ENCODE data around the gene IKZF3.
"Not testable (repeated sequence)": the region's sequence is repeated elsewhere in the genome, so short reads cannot be mapped to it uniquely, and the experiment has no call there.

The IKZF3 gene

DNA sequence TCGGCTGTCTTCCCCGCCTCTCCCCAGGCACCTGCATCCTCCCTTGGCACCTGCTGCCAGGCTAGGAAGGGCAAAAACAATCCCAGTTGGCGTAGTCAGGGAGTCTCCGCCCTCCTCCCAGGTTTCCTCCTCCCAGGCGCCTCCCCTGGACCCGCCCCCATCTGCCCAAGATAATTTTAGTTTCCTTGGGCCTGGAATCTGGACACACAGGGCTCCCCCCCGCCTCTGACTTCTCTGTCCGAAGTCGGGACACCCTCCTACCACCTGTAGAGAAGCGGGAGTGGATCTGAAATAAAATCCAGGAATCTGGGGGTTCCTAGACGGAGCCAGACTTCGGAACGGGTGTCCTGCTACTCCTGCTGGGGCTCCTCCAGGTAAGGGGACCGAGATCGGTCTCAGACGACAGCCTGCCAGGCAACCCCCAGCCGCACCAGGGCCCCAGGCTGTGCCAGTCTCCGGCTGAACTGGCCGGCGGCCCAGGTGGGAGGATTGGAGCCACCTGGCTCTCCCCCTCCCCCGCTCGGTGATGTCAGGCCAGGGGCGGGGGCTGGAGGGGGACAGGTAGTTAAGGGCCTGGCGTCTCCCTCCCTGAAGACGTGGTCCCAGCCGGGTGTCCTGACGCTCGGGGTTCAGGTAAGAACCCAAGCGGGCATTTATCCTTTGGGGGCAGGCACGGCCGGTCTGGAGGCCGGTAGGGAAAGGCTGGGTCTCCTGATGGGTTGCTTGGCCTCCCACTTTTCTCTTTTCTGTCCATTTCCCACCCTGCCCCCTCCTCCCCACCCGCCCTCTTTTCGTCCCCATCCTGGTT lies 126.1 kb downstream of the IKZF3 start, which contains the start of gene GRB7:
Gene GRB7 (plus strand): TSS at position 179 of the 808 bp plus-strand sequence. CDS start 4,364 bp downstream, outside the sequence.
- DNase-seq: peak; percentile 46

DNA sequence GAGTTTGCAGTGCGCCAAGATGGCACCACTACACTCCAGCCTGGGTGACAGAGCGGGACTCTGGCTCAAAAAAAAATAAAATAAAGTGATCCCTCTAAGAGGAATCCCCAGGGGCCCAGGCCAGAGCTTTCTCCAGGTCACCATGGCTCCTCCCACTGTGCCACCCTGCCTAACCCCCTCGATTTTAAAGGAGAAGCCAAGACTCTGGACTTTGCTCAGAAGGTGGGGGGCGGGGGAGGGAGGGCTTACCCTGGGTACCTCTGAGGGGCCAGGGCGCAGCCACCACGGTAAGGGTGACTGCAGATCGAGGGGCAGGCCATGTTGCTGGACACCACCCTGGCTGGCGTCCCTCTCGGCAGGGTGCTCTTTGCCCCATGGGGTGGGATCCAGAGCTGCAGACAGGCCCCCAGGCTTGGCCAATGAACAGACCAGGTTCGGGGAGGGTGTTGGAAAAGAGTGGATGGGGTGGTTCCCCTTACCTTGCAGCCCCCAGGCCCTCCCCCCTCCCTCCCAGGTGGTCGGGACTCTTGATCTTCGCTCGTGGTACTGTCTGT lies 126.8 kb downstream of the IKZF3 start:
- DNase-seq: no peak

DNA sequence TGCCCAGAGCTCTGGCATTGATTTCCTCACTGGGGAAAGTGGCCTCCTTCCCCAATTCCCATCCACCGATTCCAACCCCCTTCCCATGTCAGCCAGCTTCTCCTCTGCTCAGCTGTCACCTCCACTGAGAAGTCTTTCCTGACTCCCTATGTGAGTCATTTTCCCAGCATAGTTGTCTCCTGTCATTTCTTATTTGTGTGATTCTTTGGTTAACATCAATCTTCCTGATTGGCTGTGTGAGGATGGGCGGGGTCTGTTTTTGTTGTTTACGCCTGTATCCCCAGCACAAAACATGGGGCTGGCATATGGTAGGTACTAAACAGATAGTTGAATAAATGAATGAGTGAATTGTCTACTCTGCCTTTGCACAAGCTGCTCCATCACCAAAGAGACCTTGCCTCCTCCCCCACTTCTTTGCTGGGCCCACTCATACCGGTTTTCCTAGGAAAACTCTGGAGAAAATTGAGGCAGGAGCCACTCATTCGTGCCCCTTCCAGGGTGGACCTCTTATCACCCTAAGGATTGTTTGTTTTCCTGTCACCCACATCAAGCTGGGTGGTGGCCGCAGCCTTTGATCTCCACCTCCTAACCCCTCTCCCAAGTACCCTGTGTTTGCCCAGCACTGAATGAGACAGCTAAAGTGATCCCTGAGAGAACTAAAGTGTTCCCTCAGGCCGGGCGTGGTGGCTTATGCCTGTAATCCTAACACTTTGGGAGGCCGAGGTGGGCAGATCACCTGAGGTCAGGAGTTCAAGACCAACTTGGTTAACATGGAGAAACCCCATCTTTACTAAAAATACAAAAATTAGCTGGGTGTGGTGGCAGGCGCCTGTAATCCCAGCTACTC lies 127.6 kb downstream of the IKZF3 start:
- DNase-seq: no peak

DNA sequence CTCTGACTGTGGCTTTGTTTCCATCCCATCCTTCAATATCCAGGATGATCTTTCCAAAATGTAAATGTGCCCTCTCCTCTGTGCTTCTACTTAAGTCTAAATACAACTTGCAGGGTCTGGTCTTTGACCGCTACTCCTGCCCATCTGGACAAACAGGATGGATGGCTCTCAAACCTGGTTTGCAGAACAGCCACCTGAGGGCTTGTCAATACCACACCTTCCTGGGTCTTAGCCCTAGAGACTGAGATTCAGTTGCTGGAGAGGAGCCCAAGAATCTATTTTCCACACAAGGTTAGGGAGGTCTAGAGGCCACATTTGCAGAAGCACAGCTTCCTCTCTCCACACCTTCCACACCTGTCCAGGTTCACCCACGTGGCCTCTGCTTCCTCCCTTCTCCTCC lies 128.2 kb downstream of the IKZF3 start:
- DNase-seq: no peak

DNA sequence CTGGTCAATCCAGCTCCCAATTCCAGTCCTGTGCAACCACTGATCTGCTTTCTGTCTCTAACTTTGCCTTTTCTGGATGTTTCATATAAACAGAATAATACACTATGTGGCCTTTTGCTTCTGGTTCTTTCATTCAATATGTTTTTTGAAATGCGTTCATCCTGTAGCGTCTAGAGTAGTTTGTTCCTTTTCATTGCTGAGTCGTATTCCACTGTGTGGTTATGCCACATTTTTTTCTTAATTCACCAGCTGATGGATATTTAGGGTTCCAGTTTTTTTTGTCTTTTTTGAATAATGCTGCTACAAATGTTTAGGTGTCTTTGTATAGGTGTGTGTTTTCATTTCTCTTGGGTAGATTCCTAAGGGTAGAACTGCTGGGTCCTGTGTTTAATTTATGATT lies 131.5 kb downstream of the IKZF3 start:
- no peak for DNase-seq

DNA sequence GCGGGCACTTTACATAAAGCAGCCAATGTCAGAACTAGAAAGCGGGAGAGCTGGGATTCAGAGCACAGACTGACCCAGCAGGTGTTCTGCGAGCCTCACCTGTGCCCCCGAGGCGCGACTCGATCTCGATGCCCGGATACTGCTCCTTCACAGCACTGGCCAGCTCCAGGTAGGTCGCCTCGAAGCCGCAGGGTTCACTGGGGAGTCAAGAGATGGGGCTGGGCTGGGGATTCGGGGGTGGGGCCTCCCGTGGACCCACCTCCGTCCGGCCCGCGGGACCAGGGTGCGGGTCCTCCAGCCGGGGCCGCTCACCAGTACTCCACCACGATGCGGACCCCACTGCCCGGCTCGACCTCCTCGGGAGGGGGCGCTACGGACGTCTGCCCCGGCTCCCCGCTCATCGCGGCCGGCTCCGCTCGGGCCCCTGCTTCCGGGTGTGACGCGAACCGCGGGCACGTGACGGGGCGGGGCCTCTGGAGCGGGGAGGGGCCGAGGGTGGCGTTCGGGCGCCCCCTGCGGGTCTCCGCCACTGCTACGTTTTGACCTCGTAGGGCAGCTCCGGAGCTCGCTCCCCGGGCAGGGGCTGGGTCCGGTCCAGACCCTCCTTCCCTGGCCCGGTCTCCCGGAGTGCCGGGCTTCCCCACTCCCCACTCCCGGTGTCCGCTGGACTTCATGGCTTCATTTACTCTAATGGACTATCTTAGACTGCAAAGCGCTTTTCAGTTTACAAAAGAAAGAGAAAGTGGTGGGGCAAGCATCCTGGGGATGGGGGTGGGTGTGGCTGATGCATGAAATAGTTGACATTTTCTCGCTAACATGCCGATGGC lies 133.8 kb downstream of the IKZF3 start, which contains the start of gene MIEN1:
Gene MIEN1 (minus strand): TSS at position 438 of the 827 bp plus-strand sequence. CDS start 37 bp downstream, at position 401.
- peak; percentile 56 for DNase-seq

DNA sequence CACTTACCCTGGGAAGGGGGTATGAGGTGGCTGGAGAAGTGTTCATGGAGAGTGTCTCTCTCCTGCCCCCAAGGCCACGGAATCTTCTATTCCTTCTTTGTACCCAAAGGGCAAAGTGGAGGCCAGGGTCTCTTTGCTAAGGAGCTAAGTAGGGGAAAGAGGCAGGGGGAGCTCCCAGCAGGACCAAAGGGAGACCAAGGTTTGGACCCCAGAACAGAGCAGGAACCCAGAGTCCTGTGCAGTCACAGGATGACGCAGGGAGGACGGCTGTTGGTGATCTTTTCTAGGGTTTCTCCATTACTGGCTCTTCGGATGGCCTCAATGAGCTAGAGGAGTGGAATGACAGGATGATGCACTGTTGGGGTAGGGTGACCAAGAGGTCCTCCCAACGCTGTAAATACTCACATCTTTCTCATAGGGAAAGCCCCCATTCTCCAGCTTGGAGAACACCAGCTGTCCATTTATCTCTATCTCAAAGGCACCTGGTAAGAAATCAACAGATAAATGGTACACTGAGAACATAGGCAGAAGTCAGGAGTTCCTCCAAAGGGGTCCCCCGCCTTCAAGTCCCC lies 134.7 kb downstream of the IKZF3 start:
- no peak for DNase-seq

DNA sequence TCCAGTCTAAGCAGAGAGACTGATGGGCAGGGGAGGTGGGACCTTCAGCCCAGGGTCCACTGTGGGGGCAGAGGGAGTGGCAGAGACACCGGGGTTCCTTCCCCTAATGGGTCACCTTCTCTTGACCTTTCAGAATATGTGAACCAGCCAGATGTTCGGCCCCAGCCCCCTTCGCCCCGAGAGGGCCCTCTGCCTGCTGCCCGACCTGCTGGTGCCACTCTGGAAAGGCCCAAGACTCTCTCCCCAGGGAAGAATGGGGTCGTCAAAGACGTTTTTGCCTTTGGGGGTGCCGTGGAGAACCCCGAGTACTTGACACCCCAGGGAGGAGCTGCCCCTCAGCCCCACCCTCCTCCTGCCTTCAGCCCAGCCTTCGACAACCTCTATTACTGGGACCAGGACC lies 136.6 kb downstream of the IKZF3 start:
- no peak for DNase-seq

DNA sequence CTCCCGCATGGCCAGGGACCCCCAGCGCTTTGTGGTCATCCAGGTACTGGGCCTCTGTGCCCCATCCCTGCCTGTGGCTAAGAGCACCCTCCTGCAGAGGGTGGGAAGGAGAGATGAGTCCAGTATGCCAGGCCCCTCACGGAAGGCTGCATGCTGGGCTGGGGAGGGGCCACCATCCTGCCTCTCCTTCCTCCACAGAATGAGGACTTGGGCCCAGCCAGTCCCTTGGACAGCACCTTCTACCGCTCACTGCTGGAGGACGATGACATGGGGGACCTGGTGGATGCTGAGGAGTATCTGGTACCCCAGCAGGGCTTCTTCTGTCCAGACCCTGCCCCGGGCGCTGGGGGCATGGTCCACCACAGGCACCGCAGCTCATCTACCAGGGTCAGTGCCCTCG lies 137.5 kb downstream of the IKZF3 start:
- no peak for DNase-seq

DNA sequence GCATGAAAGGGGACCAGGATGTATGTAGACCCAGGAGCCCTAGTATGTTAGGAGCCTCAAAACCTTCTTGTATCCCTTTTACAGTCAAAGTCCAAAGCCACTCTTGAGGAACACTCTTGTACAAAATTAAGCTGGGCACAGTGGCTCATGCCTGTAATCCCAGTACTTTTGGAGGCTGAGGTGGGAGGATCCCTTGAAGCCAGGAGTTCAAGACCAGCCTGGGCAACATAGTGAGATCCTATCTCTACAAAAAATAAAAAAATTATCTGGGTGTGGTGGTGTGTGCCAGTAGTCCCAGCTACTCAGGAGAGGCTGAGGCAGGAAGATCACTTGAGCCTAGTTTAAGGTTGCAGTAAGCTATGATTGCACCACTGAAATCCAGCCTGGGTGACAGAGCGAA lies 138.2 kb downstream of the IKZF3 start:
- DNase-seq: not testable (repeated sequence)

DNA sequence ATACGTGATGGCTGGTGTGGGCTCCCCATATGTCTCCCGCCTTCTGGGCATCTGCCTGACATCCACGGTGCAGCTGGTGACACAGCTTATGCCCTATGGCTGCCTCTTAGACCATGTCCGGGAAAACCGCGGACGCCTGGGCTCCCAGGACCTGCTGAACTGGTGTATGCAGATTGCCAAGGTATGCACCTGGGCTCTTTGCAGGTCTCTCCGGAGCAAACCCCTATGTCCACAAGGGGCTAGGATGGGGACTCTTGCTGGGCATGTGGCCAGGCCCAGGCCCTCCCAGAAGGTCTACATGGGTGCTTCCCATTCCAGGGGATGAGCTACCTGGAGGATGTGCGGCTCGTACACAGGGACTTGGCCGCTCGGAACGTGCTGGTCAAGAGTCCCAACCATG lies 139.4 kb downstream of the IKZF3 start:
- DNase-seq: no peak

DNA sequence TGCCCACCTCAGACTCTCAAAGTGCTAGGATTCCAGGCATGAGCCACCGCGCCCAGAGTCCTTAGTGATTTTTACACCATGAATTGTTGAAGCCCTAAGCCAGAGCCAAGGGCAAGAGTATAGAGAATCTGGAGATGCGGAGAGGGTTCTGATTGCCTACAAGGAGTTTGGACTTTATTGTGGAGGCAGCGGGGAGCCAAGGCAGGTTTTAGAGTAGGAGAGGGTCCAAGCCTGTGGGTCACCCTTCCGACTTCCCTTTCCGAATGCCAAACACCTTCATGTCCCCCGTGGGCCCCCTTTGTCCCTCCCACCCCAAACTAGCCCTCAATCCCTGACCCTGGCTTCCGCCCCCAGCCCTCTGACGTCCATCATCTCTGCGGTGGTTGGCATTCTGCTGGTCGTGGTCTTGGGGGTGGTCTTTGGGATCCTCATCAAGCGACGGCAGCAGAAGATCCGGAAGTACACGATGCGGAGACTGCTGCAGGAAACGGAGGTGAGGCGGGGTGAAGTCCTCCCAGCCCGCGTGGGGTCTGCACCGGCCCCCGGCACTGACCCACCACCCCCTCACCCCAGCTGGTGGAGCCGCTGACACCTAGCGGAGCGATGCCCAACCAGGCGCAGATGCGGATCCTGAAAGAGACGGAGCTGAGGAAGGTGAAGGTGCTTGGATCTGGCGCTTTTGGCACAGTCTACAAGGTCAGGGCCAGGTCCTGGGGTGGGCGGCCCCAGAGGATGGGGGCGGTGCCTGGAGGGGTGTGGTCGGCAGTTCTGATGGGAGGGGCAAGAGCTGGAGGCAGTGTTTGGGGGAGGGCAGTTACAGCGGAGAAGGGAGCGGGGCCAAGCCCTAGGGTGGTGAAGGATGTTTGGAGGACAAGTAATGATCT lies 140.9 kb downstream of the IKZF3 start:
- no peak for DNase-seq

DNA sequence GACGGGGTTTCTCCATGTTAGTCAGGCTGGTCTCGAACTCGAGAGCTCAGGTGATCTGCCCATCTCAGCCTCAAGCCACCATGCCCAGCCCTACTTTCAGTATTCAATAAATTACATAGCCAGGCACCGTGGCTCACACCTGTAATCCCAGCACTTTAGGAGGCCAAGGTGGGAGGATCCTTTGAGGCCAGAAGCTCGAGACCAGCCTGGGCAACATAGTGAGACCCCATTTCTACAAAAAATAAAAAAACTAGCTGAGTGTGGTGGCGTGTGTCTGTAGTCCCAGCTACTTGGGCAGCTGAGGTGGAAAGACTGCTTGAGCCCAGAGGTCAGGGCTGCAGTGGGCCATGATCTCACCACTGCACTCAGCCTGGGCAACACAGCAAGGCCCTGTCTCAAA lies 142.0 kb downstream of the IKZF3 start:
- no peak for DNase-seq

DNA sequence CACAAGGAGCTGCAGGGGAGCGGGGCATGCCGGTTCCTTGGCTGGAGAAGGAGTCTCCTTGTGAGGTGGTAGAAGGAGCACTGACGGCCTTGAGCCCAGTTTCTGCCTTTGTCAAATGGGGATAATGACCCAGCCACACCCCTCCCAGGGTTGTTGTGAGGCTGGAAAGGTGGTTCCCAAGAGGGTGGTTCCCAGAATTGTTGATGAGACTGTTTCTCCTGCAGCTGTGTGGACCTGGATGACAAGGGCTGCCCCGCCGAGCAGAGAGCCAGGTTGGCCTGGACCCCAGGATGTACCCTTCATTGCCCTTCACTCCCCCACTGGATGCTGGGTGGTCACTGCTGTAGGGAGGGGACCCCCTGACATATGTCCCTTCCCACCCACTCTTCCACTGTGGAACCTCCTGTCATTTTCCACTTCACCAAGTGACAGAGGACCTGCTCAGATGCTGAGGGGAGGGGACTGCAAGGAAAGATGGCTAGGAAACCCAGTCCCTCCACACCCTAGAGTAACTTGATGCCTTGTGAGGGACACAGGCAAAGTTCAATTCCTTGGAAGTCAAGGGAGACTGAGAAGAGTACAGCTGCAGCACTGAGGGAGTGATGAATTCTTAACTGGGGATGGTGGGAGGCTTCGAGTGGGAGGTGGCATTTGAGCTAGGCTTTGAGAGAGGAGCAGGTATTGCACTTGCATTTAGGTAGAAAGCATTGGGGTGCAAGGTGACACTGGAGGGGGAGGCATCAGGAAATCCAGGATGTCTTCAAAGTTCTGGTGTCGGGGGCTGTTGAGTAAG lies 144.4 kb downstream of the IKZF3 start:
- no peak for DNase-seq

DNA sequence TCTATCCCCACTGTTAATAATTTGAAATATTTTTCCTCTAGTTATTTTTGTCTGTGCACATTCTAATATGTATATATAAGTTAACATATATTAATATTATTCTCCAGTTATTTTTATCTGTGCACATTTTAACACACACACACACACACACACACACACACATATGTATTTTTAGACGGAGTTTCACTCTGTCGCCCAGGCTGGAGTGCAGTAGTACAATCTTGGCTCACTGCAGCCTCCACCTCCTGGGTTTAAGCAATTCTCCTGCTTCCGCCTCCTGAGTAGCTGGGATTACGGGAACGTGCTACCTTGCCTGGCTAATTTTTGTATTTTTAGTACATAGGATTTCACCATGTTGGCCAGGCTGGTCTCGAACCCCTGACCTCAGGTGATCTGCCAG lies 146.5 kb downstream of the IKZF3 start:
- no peak for DNase-seq

DNA sequence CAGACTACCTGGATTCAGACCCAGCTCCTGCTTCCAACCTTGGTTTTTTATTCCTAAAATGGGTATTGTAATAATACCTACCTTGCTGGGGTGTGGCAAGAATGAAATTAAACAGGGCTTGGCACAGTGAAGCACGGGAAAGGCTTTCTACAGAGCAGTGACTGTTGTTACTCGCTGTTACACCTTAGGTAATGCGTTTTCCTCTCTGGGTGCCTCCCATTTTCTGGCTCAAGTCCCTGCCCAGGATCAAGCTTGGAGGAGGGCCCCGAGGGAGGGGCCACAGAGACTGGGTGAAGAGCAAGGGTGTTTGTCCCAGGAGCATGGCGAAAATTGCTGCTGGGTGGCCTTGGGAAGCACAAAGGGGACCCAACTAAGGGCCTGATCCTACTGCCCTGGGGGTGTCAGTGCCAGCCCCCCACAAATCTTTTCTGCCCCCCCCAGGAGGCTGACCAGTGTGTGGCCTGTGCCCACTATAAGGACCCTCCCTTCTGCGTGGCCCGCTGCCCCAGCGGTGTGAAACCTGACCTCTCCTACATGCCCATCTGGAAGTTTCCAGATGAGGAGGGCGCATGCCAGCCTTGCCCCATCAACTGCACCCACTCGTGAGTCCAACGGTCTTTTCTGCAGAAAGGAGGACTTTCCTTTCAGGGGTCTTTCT lies 147.1 kb downstream of the IKZF3 start:
- no peak for DNase-seq

DNA sequence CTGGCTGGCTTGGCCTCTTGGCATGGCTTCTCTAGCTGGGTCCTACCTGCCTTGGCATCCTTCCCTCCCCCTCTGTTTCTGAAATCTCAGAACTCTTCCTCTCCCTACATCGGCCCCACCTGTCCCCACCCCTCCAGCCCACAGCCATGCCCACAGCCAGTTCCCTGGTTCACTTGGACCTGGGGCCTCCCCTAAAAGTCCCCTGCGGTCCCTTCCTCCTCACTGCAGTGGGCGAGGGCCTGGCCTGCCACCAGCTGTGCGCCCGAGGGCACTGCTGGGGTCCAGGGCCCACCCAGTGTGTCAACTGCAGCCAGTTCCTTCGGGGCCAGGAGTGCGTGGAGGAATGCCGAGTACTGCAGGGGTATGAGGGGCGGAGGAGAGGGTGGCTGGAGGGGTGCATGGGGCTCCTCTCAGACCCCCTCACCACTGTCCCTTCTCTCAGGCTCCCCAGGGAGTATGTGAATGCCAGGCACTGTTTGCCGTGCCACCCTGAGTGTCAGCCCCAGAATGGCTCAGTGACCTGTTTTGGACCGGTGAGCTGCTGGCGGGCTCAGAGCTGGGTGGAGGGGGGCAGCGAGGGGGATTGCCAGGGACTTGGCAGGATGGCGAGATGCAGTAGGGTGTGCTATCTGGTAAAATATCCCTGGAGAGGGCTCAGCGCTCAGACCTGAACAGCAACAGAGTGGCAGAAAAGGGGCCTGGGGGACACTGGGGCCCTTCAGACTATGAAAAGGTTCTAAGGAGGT lies 147.9 kb downstream of the IKZF3 start:
- DNase-seq: no peak

DNA sequence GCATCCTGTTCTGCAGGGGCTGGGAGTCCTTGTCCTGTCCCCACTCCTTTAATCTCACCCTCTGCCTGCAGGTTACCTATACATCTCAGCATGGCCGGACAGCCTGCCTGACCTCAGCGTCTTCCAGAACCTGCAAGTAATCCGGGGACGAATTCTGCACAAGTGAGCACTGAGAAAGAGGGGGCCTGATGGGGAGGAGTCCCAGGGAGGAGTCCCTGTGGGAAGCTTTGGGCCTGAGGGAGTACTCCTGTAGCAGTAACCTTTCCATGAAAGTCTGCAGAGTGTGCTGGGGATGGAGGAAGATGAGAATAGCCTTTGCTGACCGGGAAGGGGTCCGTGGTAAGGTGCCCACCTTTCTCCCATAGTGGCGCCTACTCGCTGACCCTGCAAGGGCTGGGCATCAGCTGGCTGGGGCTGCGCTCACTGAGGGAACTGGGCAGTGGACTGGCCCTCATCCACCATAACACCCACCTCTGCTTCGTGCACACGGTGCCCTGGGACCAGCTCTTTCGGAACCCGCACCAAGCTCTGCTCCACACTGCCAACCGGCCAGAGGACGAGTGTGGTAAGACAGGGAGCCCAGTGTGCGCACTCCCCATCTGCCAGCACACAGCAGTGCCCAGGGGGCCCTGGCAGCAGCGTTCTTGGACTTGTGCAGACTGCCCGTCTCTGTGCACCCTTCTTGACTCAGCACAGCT lies 148.6 kb downstream of the IKZF3 start:
- no peak for DNase-seq
